CD8-positive, alpha-beta memory T cell (primary cell): ENCODE results near the gene SOBP. TPM values are rescaled to one million over a fixed set of nuclear protein-coding genes. Genes with fewer than 3 reads are reported as not detected.

Experiments
- CTCF ChIA-PET: fragments of 350-600 bp; sonication (Branson Sonifier 250); formaldehyde crosslinking; loops from one replicate; lab custom pipeline; 2021; ENCODE audit warnings: antibody characterized with exemption; lab: Charles Lee
- POLR2A ChIA-PET: fragments of 350-600 bp; sonication (Branson Sonifier 250); formaldehyde crosslinking; loops from one replicate; lab custom pipeline; 2021; ENCODE audit warnings: antibody characterized with exemption; lab: Charles Lee
- DNase-seq, 5 donors: peaks; one replicate each; pipeline versions ENCODE4 v3.0.0 to v3.0.0-alpha.2; 2020 to 2022; ENCODE audit warnings: mixed read lengths in 1 of 5
- H3K27ac ChIP-seq: one replicate; pipeline ENCODE4 v1.7.0; 2013; ENCODE audit warnings: low read depth, mild to moderate bottlenecking, low read length, moderate library complexity
- H3K27me3 ChIP-seq: 2 replicates; pipeline ENCODE4 v1.7.0; 2013; ENCODE audit warnings: low read length, mild to moderate bottlenecking; ENCODE audit not compliant: insufficient read depth, poor library complexity, severe bottlenecking
- H3K36me3 ChIP-seq: 2 replicates; pipeline ENCODE4 v1.7.0; 2013; ENCODE audit warnings: mild to moderate bottlenecking, low read length, moderate library complexity; ENCODE audit not compliant: insufficient read depth
- H3K4me1 ChIP-seq: 2 replicates; pipeline ENCODE4 v1.7.0; 2013; ENCODE audit warnings: mild to moderate bottlenecking, low read length, moderate library complexity; ENCODE audit not compliant: insufficient read depth
- H3K4me3 ChIP-seq: 2 replicates; pipeline ENCODE4 v1.7.0; 2013; ENCODE audit warnings: mild to moderate bottlenecking, low read length
- H3K9me3 ChIP-seq: 2 replicates; pipeline ENCODE4 v1.7.0; 2013; ENCODE audit warnings: mild to moderate bottlenecking, low read length
- H3K27ac Mint-ChIP-seq, 8 donors: one replicate each; pipeline ENCODE4 v1.8.0; 2020 to 2021; ENCODE audit warnings: mixed read lengths in 8 of 8, mild to moderate bottlenecking in 6 of 8, inconsistent platforms in 3 of 8, moderate library complexity in 3 of 8
- H3K27me3 Mint-ChIP-seq, 2 donors: one replicate each; pipeline ENCODE4 v1.8.0; 2020 to 2021; ENCODE audit warnings: mixed read lengths in 2 of 2, mild to moderate bottlenecking in 1 of 2, moderate library complexity in 1 of 2
- H3K36me3 Mint-ChIP-seq, 3 donors: one replicate each; pipeline ENCODE4 v1.8.0; 2020 to 2021; ENCODE audit warnings: mixed read lengths in 3 of 3, inconsistent platforms in 1 of 3, mild to moderate bottlenecking in 1 of 3
- H3K4me1 Mint-ChIP-seq, 3 donors: one replicate each; pipeline ENCODE4 v1.8.0; 2020 to 2021; ENCODE audit warnings: mixed read lengths in 3 of 3, inconsistent platforms in 1 of 3, mild to moderate bottlenecking in 1 of 3
- H3K4me3 Mint-ChIP-seq, 7 donors: one replicate each; pipeline ENCODE4 v1.8.0; 2020 to 2021; ENCODE audit warnings: mixed read lengths in 7 of 7, mild to moderate bottlenecking in 6 of 7, moderate library complexity in 4 of 7, inconsistent platforms in 2 of 7
- H3K9me3 Mint-ChIP-seq, 5 donors: one replicate each; pipeline ENCODE4 v1.8.0; 2020 to 2022; ENCODE audit warnings: mixed read lengths in 5 of 5, mild to moderate bottlenecking in 3 of 5, moderate library complexity in 2 of 5, inconsistent platforms in 1 of 5
- polyA plus RNA-seq: library from polyadenylated mRNA; unstranded; fragments of 300-500 nt; fragmentation: Illumina TruSeq; gene quantifications from one replicate; pipeline ENCODE4 v1.2.3, GENCODE V29; 2021
- total RNA-seq, 2 experiments: library from RNA; stranded (reverse); gene quantifications; one replicate each; pipeline ENCODE4 v1.2.3, GENCODE V29; 2021

The SOBP gene
- total and polyA plus RNA-seq, 3 experiments from 2014 or later, result 0.30 to 1.0 (median 0.79) TPM

DNA sequence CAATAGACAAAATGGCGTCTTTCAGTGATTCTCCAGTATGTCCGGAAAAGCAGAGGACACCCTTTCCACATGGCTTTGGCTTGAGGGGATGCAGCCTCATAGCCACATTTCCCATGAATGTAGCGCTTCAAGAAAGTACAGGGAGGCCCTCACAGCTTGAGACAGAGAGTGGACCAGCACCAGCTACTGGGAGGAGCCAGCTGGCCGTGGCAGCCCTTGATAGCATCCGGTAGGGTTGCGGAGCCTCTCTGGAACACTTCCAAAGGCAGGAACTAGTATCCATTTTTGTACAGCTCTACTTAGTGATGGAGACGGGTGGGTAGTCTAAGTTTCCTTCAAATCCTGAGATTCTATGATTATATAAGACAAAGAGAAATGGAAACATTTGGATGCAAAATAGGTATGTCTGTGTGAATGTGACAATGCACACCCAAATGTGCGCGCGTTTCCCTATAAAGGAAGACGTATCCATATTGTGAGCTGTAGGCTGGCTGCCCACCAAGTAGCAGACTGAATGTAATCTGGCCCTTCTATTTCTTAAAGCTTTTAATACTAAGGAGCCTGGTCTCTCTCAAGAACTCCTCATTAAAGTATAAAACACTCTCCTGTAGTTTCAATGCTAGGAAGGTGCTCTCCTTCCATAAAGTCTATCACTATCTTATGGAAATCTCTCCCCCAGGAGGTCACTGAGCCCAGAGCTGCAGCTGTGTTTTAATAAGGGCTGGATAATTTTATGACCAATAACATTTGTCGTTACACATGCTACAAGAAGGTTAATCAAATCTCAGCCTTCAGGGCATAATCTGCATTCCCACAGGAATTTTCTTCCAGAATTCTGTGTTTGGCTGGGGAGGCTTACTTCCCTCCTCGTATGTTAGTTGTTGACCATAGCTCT is 74.0 kb downstream of the SOBP start:
- no peak overlapping the region for H3K4me3 ChIP-seq
- POLR2A ChIA-PET, result no interaction called here
- H3K27ac Mint-ChIP-seq, result no peak overlapping the region
- H3K27me3 ChIP-seq, result no peaks in the 10 kb centered on the region
- no peak overlapping the region for H3K4me3 Mint-ChIP-seq
- peaks cover 14 to 51% of the 10 kb centered on the region in 2 donors for H3K27me3 Mint-ChIP-seq
- CTCF ChIA-PET, result no interaction called here
- no peaks in the 10 kb centered on the region for H3K9me3 ChIP-seq
- no peaks in the 10 kb centered on the region for H3K9me3 Mint-ChIP-seq
- no peaks in the 10 kb centered on the region for H3K36me3 Mint-ChIP-seq
- H3K4me1 Mint-ChIP-seq, result no peaks in the 10 kb centered on the region
- H3K36me3 ChIP-seq, result no peaks in the 10 kb centered on the region
- no peaks in the 10 kb centered on the region for H3K4me1 ChIP-seq
- H3K27ac ChIP-seq, result no peak overlapping the region
- DNase-seq, result no peak

DNA sequence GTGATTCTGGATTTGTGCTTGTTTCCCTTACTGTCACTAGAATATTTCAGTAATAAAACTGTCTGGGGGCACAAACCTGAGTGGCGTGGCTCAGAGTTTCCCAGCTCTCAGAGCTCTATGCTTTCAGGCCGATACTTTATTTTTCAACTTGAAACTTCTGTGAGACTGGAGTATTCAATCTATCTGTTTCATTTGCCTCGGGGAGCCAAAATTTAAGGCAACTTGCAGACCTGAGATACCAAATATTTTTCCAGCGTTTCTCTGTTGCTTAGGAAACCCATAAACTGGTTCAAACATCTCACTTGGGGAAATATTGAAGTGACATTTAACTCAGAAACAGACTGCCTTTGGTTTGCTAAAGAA is 74.7 kb downstream of the SOBP start:
- H3K4me3 Mint-ChIP-seq, result no peak overlapping the region
- H3K4me1 Mint-ChIP-seq, result no peaks in the 10 kb centered on the region

DNA sequence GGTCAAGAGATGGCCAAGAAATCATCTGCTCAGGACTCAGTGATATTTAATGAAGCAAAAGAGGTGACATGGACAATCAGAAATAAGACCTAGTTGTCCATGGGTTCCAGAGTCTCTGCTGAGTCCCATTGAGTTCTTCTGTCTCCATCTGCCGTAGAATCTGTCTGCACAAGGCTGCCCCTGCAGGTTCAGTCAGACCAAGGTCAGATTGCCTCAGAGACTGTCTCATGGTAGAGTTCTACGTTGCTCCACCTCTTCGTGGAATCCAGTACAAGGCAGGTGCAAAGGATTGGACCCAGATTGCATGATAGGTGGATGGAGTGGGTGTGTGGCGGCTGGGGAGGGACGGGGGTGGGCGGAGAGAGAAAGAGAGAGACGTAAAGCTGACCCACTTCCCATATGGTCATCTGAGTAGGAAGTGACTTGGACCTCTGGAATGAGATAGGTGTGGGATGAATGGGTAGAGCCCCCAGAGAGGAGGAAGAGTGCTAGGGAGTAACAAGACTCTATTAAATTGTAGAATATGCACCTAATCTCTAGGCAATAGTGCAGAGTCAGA is 75.3 kb downstream of the SOBP start:
- H3K9me3 Mint-ChIP-seq, result no peaks in the 10 kb centered on the region
- no peak overlapping the region for H3K27ac Mint-ChIP-seq
- H3K4me1 ChIP-seq, result no peaks in the 10 kb centered on the region
- H3K36me3 Mint-ChIP-seq, result no peaks in the 10 kb centered on the region
- H3K27me3 Mint-ChIP-seq, result peaks cover 14 to 45% of the 10 kb centered on the region in 2 donors
- no peak overlapping the region for H3K27ac ChIP-seq
- ChIA-PET POLR2A (no interaction called here), CTCF (no interaction called here)
- H3K36me3 ChIP-seq, result no peaks in the 10 kb centered on the region
- H3K27me3 ChIP-seq, result no peaks in the 10 kb centered on the region
- DNase-seq, result no peak
- H3K4me3 ChIP-seq, result no peak overlapping the region
- no peaks in the 10 kb centered on the region for H3K4me1 Mint-ChIP-seq
- H3K4me3 Mint-ChIP-seq, result no peak overlapping the region
- no peaks in the 10 kb centered on the region for H3K9me3 ChIP-seq

More for the DNA sequence above, 74.7 kb downstream of the SOBP start:
- H3K36me3 ChIP-seq, result no peaks in the 10 kb centered on the region
- no peak for DNase-seq
- CTCF ChIA-PET, result no interaction called here
- H3K4me1 ChIP-seq, result no peaks in the 10 kb centered on the region
- no peak overlapping the region for H3K4me3 ChIP-seq
- no peak overlapping the region for H3K27ac Mint-ChIP-seq
- peaks cover 14 to 45% of the 10 kb centered on the region in 2 donors for H3K27me3 Mint-ChIP-seq
- H3K9me3 Mint-ChIP-seq, result no peaks in the 10 kb centered on the region
- H3K27me3 ChIP-seq, result no peaks in the 10 kb centered on the region
- H3K36me3 Mint-ChIP-seq, result no peaks in the 10 kb centered on the region
- H3K27ac ChIP-seq, result no peak overlapping the region
- POLR2A ChIA-PET, result no interaction called here
- H3K9me3 ChIP-seq, result no peaks in the 10 kb centered on the region

DNA sequence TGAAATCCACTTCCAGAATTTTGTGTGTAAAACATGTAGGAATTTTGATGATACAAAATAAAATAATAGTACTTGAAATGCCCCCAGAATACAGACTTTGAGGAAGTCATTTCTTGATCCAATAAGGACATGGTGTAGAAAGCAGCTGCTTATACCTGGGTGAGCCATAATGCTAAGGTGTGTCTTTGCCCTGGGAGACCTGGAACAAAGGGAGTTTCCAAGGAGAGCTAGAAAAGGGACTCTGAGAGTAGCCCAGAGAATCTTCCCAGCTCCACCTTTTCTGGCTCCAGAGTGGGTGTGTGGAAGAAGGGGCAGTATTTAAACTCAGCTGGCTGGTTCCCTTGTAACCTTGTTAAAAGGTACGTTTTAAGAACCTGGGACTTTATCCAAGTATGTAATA is 77.7 kb downstream of the SOBP start:
- no peaks in the 10 kb centered on the region for H3K4me1 ChIP-seq
- DNase-seq, result no peak
- ChIA-PET CTCF (no interaction called here), POLR2A (no interaction called here)
- Mint-ChIP-seq H3K4me1 (no peaks in the 10 kb centered on the region), H3K4me3 (no peak overlapping the region), H3K36me3 (no peaks in the 10 kb centered on the region), H3K27me3 (peaks cover 14 to 50% of the 10 kb centered on the region in 2 donors), H3K27ac (no peak overlapping the region), H3K9me3 (no peaks in the 10 kb centered on the region)
- H3K27ac ChIP-seq, result no peak overlapping the region
- H3K36me3 ChIP-seq, result no peaks in the 10 kb centered on the region
- H3K9me3 ChIP-seq, result no peaks in the 10 kb centered on the region
- no peak overlapping the region for H3K4me3 ChIP-seq
- H3K27me3 ChIP-seq, result no peaks in the 10 kb centered on the region

DNA sequence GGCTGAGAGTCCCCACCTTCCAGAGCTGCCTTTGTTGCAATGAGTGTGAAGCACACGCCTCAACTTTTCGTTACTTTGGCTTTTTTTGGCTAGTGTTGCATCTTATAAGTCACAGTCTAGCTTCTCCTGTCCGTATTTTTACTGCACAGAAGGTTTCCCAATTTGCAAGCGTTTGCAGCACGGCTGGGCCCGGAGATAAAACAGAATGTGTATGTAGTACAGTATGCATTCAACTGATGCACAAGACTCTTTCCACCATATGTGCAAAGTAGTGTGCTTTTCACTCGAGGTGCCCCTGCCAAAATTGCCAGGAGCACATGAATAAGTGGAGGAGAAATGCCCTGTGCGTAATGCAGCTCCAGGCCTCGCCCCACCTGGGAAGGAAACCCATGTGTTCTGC is 79.6 kb downstream of the SOBP start:
- Histone ChIP-seq H3K4me1 (no peaks in the 10 kb centered on the region), H3K27ac (no peak overlapping the region), H3K27me3 (no peaks in the 10 kb centered on the region), H3K4me3 (no peak overlapping the region), H3K36me3 (no peaks in the 10 kb centered on the region), H3K9me3 (no peaks in the 10 kb centered on the region)
- Mint-ChIP-seq H3K27ac (no peak overlapping the region), H3K4me3 (no peak overlapping the region), H3K4me1 (no peaks in the 10 kb centered on the region), H3K36me3 (no peaks in the 10 kb centered on the region), H3K9me3 (no peaks in the 10 kb centered on the region), H3K27me3 (peaks cover 10 to 48% of the 10 kb centered on the region in 2 donors)
- DNase-seq, result no peak
- POLR2A ChIA-PET, result no interaction called here
- CTCF ChIA-PET, result no interaction called here

DNA sequence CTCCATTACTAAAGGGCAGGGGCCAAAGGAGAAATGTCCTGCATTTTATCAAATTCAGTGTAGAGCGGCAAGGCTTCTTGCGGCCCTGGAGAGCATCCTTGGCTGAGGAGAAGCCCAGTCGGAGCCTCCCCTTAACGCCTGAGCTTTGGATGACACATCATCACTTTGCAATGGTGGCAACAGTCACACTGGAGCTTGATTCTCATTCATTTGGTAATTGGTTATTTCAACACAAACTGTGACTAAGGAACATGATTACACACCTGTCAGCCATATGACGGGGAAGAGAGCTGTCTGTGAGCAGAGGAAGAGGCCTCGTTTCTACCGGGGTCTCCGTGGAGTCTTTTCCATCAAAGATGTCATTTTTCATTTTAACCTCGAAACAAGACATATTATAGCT is 81.4 kb downstream of the SOBP start:
- no peak for DNase-seq
- ChIA-PET CTCF (no interaction called here), POLR2A (no interaction called here)
- no peak overlapping the region for H3K27ac ChIP-seq
- H3K27me3 ChIP-seq, result peaks cover under 1% of the 10 kb centered on the region
- Mint-ChIP-seq H3K27me3 (peaks cover 6 to 46% of the 10 kb centered on the region in 2 donors), H3K36me3 (no peaks in the 10 kb centered on the region), H3K9me3 (no peaks in the 10 kb centered on the region), H3K4me1 (no peaks in the 10 kb centered on the region), H3K4me3 (no peak overlapping the region), H3K27ac (no peak overlapping the region)
- no peaks in the 10 kb centered on the region for H3K36me3 ChIP-seq
- no peaks in the 10 kb centered on the region for H3K9me3 ChIP-seq
- H3K4me3 ChIP-seq, result no peak overlapping the region
- no peaks in the 10 kb centered on the region for H3K4me1 ChIP-seq

DNA sequence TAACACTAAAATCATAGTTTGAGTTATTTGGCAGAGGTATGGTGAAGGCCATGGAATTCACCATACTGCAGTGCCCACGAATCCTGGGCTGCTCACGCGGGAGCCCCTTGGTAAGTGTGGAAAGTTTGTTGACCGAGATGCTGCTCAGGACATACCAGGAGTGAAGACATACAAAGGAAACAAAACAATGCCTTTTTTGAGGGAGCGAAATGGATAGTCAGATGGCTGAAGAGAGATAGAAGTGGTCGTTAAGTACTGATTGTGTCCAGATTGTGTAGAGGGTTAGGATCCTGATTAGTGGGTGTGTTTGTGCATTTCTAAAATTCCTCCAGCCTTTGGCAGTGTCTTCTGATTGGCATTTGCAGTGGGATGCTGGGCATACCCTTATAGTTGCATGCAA is 83.0 kb downstream of the SOBP start:
- ChIA-PET CTCF (no interaction called here), POLR2A (no interaction called here)
- Mint-ChIP-seq H3K4me1 (no peaks in the 10 kb centered on the region), H3K27me3 (peaks cover 0 to 49% of the 10 kb centered on the region in 2 donors), H3K9me3 (no peaks in the 10 kb centered on the region), H3K36me3 (no peaks in the 10 kb centered on the region), H3K4me3 (no peak overlapping the region), H3K27ac (no peak overlapping the region)
- Histone ChIP-seq H3K27ac (no peak overlapping the region), H3K36me3 (no peaks in the 10 kb centered on the region), H3K9me3 (no peaks in the 10 kb centered on the region), H3K4me1 (no peaks in the 10 kb centered on the region), H3K27me3 (peaks cover 4% of the 10 kb centered on the region), H3K4me3 (no peak overlapping the region)
- DNase-seq, result no peak

DNA sequence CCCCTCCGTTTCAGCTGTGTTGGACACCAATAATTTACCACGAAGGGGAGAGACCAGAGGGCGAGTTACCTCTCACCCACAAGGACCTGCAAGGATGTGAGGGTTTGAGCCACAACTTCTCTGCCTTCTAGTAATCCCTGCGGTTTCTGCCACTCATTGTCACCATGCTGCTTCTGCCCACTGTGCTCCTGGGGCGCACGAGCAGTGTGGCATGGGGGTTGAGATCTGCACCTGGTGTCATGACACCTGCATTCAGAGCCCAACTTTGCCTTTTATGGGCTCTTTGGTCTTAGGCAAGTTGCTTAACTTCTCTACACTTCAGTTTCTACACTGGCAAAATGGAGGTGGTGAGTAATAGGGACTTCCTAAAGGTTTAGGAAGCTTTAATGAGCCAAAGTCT is 84.9 kb downstream of the SOBP start:
- Histone ChIP-seq H3K4me3 (no peak overlapping the region), H3K4me1 (no peaks in the 10 kb centered on the region), H3K36me3 (no peaks in the 10 kb centered on the region), H3K27ac (no peak overlapping the region), H3K9me3 (no peaks in the 10 kb centered on the region), H3K27me3 (peaks cover 4% of the 10 kb centered on the region)
- Mint-ChIP-seq H3K27ac (no peak overlapping the region), H3K27me3 (peaks cover 0 to 49% of the 10 kb centered on the region in 2 donors), H3K9me3 (no peaks in the 10 kb centered on the region), H3K4me3 (no peak overlapping the region), H3K4me1 (no peaks in the 10 kb centered on the region), H3K36me3 (no peaks in the 10 kb centered on the region)
- ChIA-PET CTCF (no interaction called here), POLR2A (no interaction called here)
- DNase-seq, result no peak
